Tibial nerve (tissue), 4 donors: ENCODE data around the gene NUDT22.

ENCODE experiments used
- EP300 ChIP-seq, 2 donors: sonication (generic); formaldehyde crosslinking; IDR thresholded peaks; one replicate each; pipeline ENCODE4 v1.6.1; 2017; ENCODE audit warnings: antibody characterized with exemption in 2 of 2, mild to moderate bottlenecking in 1 of 2
- POLR2A ChIP-seq, 2 donors: fragments of 450-650 bp; IDR thresholded peaks; one replicate each; pipeline ENCODE4 v1.6.1; 2017; ENCODE audit warnings: antibody characterized with exemption in 2 of 2, mild to moderate bottlenecking in 2 of 2, moderate library complexity in 2 of 2
- TF ChIP-seq, protein P1 (sequence below), 5 experiments: fragments of 200-600 bp in 3 of 5; fragments of 450-650 bp in 2 of 5; sonication (generic) in 3 of 5; IDR thresholded peaks; one replicate each; pipeline ENCODE4 v1.5.1; 2016 to 2019; ENCODE audit warnings: antibody characterized with exemption in 5 of 5, mild to moderate bottlenecking in 3 of 5, moderate library complexity in 2 of 5

DNA sequence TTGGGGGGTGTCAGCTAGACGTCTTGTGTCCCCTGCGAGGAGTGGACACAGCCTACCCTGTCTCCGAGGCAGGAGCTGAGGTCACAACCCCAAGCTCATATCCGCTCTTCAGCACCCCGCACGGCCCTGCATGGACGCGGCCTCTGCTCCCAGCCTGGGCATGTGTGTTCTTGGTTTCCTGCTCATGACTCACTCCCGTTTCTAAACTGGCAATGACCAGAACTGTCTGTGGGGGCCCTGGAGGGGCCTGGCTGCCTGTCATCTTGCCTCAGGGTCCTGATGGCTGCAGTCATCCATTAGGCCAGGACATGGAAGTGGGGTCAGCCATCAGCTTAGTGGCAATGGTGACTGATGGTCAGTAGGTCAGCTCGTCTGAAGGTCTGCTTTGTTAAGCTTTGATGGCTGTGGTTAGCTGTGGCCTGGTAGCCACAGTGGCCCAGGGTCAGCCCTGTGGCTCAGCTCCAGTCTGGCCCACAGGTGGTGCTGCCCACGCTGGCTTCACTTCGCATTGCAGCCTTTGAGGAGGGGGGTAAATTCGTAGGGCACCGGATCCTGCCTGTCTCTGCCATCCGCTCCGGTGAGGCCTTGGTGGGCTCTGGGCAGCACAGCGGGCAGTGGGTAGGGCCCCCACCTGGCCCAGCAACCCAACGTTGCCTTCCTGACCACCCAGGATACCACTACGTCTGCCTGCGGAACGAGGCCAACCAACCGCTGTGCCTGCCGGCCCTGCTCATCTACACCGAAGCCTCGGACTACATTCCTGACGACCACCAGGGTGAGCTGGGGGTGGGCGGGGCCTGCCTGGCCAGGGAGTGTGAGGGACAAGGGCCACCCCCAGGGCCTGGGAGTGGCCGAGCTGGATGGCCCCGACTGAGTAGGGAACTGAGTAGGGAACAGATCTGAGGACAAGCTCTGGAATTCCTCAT lies 37.2 kb downstream of the NUDT22 start:
- TF ChIP-seq, protein P1, sequence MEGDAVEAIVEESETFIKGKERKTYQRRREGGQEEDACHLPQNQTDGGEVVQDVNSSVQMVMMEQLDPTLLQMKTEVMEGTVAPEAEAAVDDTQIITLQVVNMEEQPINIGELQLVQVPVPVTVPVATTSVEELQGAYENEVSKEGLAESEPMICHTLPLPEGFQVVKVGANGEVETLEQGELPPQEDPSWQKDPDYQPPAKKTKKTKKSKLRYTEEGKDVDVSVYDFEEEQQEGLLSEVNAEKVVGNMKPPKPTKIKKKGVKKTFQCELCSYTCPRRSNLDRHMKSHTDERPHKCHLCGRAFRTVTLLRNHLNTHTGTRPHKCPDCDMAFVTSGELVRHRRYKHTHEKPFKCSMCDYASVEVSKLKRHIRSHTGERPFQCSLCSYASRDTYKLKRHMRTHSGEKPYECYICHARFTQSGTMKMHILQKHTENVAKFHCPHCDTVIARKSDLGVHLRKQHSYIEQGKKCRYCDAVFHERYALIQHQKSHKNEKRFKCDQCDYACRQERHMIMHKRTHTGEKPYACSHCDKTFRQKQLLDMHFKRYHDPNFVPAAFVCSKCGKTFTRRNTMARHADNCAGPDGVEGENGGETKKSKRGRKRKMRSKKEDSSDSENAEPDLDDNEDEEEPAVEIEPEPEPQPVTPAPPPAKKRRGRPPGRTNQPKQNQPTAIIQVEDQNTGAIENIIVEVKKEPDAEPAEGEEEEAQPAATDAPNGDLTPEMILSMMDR (IDR thresholded peaks at IDR 0.05): no peak
- TF ChIP-seq EP300 (IDR thresholded peaks at IDR 0.05) (no peak), POLR2A (IDR thresholded peaks at IDR 0.05) (no peak)
